Osteoblast (primary cell): ENCODE measurements around the gene C8G. TPM values are rescaled to one million over a fixed set of nuclear protein-coding genes. Genes with fewer than 3 reads are reported as not detected.

Source experiments
- DNase-seq: peaks from one replicate; pipeline ENCODE4 v3.0.0; 2011; ENCODE audit warnings: low spot score, mixed read lengths; ENCODE audit not compliant: insufficient read length; ENCODE audit errors: missing footprints
- H2AFZ ChIP-seq: 2 replicates; pipeline ENCODE4 v1.6.0; 2011; ENCODE audit warnings: mild to moderate bottlenecking, low read length
- H3K27ac ChIP-seq: 2 replicates; pipeline ENCODE4 v1.5.1; 2011; ENCODE audit warnings: mild to moderate bottlenecking, low read depth, low read length, moderate library complexity
- H3K27me3 ChIP-seq: 2 replicates; pipeline ENCODE4 v1.6.0; 2012; ENCODE audit warnings: mild to moderate bottlenecking, control low read depth, inconsistent platforms, low read length, moderate library complexity; ENCODE audit not compliant: insufficient read depth
- H3K36me3 ChIP-seq: 2 replicates; pipeline ENCODE4 v1.5.1; 2011; ENCODE audit warnings: mild to moderate bottlenecking, low read length, control low read depth, moderate library complexity; ENCODE audit not compliant: insufficient read depth
- H3K4me1 ChIP-seq: 2 replicates; pipeline ENCODE4 v1.5.1; 2011; ENCODE audit warnings: mild to moderate bottlenecking, low read length, control low read depth, moderate library complexity; ENCODE audit not compliant: insufficient read depth
- H3K4me2 ChIP-seq: 2 replicates; pipeline ENCODE4 v1.6.0; 2011; ENCODE audit warnings: mild to moderate bottlenecking, low read length; ENCODE audit not compliant: insufficient read depth
- H3K4me3 ChIP-seq: fragments of 200-600 bp; sonication (generic); 3 replicates; pipeline ENCODE4 v1.5.1; 2012; ENCODE audit warnings: mild to moderate bottlenecking, low read length, inconsistent platforms; ENCODE audit not compliant: insufficient read depth
- H3K79me2 ChIP-seq: 2 replicates; pipeline ENCODE4 v1.6.0; 2012; ENCODE audit warnings: mild to moderate bottlenecking, low read length, control low read depth, inconsistent platforms; ENCODE audit not compliant: insufficient read depth
- H3K9me3 ChIP-seq: 2 replicates; pipeline ENCODE4 v1.5.1; 2011; ENCODE audit warnings: low read depth, low read length, control low read depth
- H4K20me1 ChIP-seq: 2 replicates; pipeline ENCODE4 v1.6.0; 2012; ENCODE audit warnings: mild to moderate bottlenecking, low read length, control low read depth; ENCODE audit not compliant: insufficient read depth
- total RNA-seq: library from RNA; depleted of rRNA; stranded (reverse); fragments of >200 nt; gene quantifications from 2 replicates; pipeline ENCODE4 v1.2.3, GENCODE V29; 2012
- TF ChIP-seq, protein P1 (sequence below): IDR thresholded peaks from 2 replicates; pipeline ENCODE4 v1.5.1; 2011; ENCODE audit warnings: mild to moderate bottlenecking, low read depth, low read length, moderate library complexity; ENCODE audit errors: extremely low read depth

C8G gene
- total RNA-seq, 1 donor, result not detected

DNA sequence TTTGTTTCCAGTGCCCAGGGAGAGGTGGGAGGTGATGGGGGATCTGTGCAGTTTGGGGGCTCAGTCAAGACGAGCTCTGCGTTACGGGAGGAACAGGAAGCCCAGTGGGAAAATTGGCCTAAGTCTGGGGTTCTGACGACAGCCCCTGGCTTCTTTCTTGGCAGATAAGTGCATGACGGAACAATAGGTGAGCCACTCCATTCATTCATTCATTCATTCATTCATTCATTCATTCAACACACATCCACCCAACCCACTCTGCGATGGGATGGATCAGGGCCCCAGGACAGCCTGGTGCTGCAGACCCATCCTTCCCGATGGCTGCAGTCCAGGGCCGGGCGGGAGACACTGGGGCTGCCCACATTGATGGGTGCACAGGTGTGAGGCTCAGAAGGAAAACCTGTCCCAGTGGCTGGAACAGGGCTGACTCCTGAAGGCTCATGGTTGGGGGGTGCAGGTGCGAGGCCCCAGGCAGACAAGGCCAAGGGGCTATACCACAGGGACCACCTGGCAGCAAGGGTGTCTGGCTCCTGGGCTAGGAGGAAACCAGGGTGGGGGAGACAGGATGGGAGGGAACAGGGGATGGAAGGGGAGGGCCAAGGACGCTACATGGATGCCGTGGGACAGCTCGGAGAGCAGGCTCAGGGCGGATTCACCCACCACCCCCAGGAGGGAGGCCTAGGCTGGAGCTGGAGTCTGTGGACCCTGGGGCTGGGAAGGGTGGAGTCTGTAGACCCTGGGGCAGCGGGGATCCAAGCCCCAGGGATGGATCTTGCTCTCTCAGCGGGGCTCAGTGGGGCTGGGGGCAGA is 35.8 kb downstream of the C8G start:
- H3K27ac ChIP-seq, result no peak overlapping the region
- no peak for DNase-seq
- peaks cover 5% of the 10 kb centered on the region for H3K4me1 ChIP-seq
- no peak overlapping the region for H3K4me3 ChIP-seq
- H3K36me3 ChIP-seq, result no peaks in the 10 kb centered on the region
- H3K4me2 ChIP-seq, result no peak overlapping the region
- no peak overlapping the region for H2AFZ ChIP-seq
- H4K20me1 ChIP-seq, result no peaks in the 10 kb centered on the region
- peaks cover 19% of the 10 kb centered on the region for H3K27me3 ChIP-seq
- no peaks in the 10 kb centered on the region for H3K79me2 ChIP-seq
- H3K9me3 ChIP-seq, result no peaks in the 10 kb centered on the region
- TF ChIP-seq, protein P1, sequence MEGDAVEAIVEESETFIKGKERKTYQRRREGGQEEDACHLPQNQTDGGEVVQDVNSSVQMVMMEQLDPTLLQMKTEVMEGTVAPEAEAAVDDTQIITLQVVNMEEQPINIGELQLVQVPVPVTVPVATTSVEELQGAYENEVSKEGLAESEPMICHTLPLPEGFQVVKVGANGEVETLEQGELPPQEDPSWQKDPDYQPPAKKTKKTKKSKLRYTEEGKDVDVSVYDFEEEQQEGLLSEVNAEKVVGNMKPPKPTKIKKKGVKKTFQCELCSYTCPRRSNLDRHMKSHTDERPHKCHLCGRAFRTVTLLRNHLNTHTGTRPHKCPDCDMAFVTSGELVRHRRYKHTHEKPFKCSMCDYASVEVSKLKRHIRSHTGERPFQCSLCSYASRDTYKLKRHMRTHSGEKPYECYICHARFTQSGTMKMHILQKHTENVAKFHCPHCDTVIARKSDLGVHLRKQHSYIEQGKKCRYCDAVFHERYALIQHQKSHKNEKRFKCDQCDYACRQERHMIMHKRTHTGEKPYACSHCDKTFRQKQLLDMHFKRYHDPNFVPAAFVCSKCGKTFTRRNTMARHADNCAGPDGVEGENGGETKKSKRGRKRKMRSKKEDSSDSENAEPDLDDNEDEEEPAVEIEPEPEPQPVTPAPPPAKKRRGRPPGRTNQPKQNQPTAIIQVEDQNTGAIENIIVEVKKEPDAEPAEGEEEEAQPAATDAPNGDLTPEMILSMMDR, result no peak

DNA sequence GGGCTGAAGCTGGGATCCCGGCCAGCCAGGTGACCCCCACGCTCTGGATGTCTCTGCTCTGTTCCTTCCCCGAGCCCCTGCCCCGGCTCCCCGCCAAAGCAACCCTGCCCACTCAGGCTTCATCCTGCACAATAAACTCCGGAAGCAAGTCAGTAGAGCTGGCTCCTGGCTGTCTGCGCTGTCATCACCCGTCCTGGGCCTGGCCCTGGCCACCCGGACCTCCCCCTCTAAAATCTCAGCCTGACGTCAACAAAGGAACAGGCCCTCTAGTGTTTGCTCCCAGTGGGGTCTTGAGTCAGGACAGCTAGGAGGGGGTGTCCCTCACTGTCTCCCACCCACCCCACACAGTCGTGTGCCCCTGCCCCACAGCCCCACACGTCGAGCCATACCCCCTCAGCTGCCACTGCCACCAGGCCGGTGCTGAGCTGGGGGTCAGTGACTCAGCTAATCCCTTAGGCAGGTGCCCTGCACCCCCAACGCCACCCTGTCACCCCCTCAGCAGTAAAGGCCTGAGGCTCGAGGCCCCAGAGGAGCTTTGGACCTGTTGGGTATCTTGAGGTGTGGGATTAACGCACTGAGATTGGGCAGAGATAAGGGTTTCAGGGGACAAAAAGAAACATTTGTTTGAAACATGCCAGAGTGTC is 36.7 kb downstream of the C8G start:
- TF ChIP-seq, protein P1, result no peak
- H3K27me3 ChIP-seq, result peaks cover 24% of the 10 kb centered on the region
- no peak overlapping the region for H3K27ac ChIP-seq

DNA sequence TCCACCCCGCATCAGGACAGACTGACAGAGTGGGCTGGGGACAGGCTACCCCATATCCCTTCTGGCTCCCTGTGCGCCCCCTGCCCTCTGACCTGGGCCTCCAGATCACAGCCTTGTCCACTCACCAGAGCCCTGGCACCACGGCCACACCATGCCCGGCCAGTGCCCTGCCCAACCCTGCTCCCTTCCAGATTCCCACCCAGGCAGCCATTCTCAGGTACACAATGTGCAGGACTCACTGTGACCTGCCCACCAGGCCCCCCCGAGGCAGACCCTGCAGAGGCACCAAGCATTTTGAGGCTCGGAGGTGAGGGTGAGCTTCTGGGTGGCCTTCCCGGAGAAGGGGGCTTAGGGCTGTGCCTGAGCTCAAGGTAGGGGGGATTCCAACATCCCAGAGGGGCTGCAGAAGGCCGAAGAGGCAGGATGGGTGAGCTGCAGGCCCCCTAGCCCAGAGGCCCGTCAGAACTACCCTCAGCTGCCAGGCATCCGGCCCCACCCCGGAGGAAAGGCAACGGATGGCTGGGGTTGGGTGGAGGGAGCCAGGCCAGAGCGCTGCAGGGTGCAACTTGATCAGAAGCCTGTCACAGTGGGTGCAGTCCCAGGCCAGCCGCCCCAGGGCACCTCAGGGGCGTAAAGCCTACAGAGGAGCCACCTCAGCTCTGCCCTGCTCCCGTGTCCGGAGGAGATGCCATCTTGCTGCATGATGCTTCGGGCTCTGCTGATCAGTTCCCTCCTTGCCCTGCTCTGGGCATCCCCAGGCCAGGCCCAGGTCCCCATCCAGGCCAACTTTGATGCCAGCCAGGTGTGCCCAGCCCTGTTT is 37.4 kb downstream of the C8G start, which contains the start of gene LCNL1:
Gene LCNL1 (plus strand): TSS at position 762 of the 820 bp plus-strand sequence. CDS start 594 bp downstream, outside the sequence.
- TF ChIP-seq, protein P1, result no peak
- Histone ChIP-seq H2AFZ (no peak within 1 kb of the TSS), H3K4me2 (no peak within 1 kb of the TSS), H3K4me1 (peaks cover 5% of the 10 kb centered on the region), H3K27ac (no peak within 1 kb of the TSS), H3K36me3 (no peaks in the 10 kb centered on the region), H3K79me2 (no peaks in the 10 kb centered on the region), H4K20me1 (no peaks in the 10 kb centered on the region), H3K4me3 (no peak within 1 kb of the TSS), H3K9me3 (no peaks in the 10 kb centered on the region), H3K27me3 (peaks cover 24% of the 10 kb centered on the region)
- no peak for DNase-seq

More for the DNA sequence above, 36.7 kb downstream of the C8G start:
- Histone ChIP-seq H3K4me3 (no peak overlapping the region), H3K9me3 (no peaks in the 10 kb centered on the region), H3K4me2 (no peak overlapping the region), H2AFZ (no peak overlapping the region), H4K20me1 (no peaks in the 10 kb centered on the region), H3K4me1 (peaks cover 5% of the 10 kb centered on the region), H3K36me3 (no peaks in the 10 kb centered on the region), H3K79me2 (no peaks in the 10 kb centered on the region)
- DNase-seq, result no peak
